Esophagus muscularis mucosa (tissue), 3 donors: Measurements from ENCODE around the gene MAPK11.

Experiments
- POLR2A ChIP-seq: fragments of 450-650 bp; IDR thresholded peaks from one replicate; pipeline ENCODE4 v1.6.1; 2017; ENCODE audit warnings: antibody characterized with exemption, moderate library complexity, mild to moderate bottlenecking, low read depth
- TF ChIP-seq, protein P1 (sequence below), 3 experiments: fragments of 200-600 bp in 2 of 3; fragments of 450-650 bp in 1 of 3; sonication (generic) in 2 of 3; IDR thresholded peaks; one replicate each; pipeline ENCODE4 v1.5.1; 2017 to 2019; ENCODE audit warnings: antibody characterized with exemption in 3 of 3, mild to moderate bottlenecking in 2 of 3, moderate library complexity in 1 of 3

DNA sequence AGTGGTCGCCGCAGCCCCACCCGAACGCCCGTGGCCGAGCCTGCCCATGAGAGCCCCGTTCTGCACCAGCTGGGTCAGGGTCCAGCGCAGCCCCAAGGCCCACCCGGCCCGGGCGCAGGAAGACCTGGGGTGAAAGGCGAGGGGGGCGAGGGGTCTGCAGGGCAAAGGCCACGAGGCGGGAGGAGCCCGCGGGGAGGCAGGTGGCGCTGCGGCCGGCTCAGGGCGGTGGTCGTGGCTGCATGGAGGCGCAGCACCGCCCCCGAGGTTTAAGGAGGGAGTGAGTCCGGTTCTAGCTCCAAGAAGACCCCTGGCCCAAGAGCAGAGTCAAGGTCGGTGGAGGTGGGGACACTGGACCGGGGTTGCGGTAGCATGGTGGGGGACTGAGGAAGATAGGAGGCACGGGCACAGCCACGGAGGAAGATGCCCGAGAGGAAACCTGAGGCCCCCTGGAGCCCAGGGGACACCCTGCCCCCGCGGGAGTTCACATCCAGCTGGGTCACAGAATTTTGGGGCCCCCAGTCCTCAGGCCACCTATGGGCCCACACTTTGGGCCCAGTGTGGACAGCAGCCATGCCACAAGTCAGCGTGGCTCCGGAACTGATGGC lies 18.6 kb downstream of the MAPK11 start:
- TF ChIP-seq, protein P1, sequence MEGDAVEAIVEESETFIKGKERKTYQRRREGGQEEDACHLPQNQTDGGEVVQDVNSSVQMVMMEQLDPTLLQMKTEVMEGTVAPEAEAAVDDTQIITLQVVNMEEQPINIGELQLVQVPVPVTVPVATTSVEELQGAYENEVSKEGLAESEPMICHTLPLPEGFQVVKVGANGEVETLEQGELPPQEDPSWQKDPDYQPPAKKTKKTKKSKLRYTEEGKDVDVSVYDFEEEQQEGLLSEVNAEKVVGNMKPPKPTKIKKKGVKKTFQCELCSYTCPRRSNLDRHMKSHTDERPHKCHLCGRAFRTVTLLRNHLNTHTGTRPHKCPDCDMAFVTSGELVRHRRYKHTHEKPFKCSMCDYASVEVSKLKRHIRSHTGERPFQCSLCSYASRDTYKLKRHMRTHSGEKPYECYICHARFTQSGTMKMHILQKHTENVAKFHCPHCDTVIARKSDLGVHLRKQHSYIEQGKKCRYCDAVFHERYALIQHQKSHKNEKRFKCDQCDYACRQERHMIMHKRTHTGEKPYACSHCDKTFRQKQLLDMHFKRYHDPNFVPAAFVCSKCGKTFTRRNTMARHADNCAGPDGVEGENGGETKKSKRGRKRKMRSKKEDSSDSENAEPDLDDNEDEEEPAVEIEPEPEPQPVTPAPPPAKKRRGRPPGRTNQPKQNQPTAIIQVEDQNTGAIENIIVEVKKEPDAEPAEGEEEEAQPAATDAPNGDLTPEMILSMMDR (IDR thresholded peaks at IDR 0.05): no peak
- TF ChIP-seq POLR2A: no peak
